HEK293 (cell line): ENCODE results near the gene SKI.
A peak's percentile ranks its signal among the peaks of the same experiment; 100 is the strongest.

Source experiments
- CTCF ChIA-PET: fragments of 350-600 bp; formaldehyde crosslinking; extraction: SDS; loops from one replicate; lab custom pipeline; 2021; ENCODE audit warnings: antibody characterized with exemption; lab: Yijun Ruan, JAX
- POLR2A ChIA-PET: fragments of 300-600 bp; formaldehyde crosslinking; extraction: SDS; loops from one replicate; lab custom pipeline; 2020; ENCODE audit warnings: antibody characterized with exemption, inconsistent platforms; lab: Yijun Ruan, JAX
- H3K27ac ChIP-seq: fragments of 200-500 bp; sonication (Bioruptor generic); 2 replicates; pipeline ENCODE4 v1.5.1; 2014; ENCODE audit warnings: low read depth, low read length, control low read depth, inconsistent platforms; ENCODE audit errors: extremely low read depth
- H3K36me3 ChIP-seq, 2 experiments: fragments of 200-500 bp in 1 of 2; sonication (Bioruptor generic) in 1 of 2; 1 replicate in 1 of 2; 2 replicates in 1 of 2; pipeline ENCODE4 v1.5.1; 2014 to 2017; ENCODE audit warnings: inconsistent platforms in 2 of 2, low read length in 2 of 2; ENCODE audit not compliant: control insufficient read depth in 2 of 2, insufficient read depth in 1 of 2
- H3K4me1 ChIP-seq: fragments of 200-500 bp; sonication (Bioruptor generic); 2 replicates; pipeline ENCODE4 v1.5.1; 2014; ENCODE audit warnings: mild to moderate bottlenecking, low read length, inconsistent platforms; ENCODE audit not compliant: control insufficient read depth, insufficient read depth
- H3K4me3 ChIP-seq: 2 replicates; pipeline ENCODE4 v1.5.1; 2011; ENCODE audit warnings: low read depth, mild to moderate bottlenecking, control low read depth, low read length, moderate library complexity
- H3K9me3 ChIP-seq: fragments of 200-500 bp; sonication (Bioruptor generic); 2 replicates; pipeline ENCODE4 v1.5.1; 2014; ENCODE audit warnings: low read depth, low read length, inconsistent platforms; ENCODE audit not compliant: control insufficient read depth, insufficient read depth
- PRDM6 ChIP-seq: fragments of 450-650 bp; formaldehyde crosslinking; IDR thresholded peaks from 2 replicates; pipeline ENCODE4 v1.5.1; 2017; ENCODE audit warnings: missing biosample characterization, missing genetic modification characterization
- SCRT1 ChIP-seq: fragments of 450-650 bp; formaldehyde crosslinking; IDR thresholded peaks from 2 replicates; pipeline ENCODE4 v1.5.1; 2016; ENCODE audit warnings: missing biosample characterization, missing genetic modification characterization, borderline replicate concordance
- WT1 ChIP-seq: fragments of 450-650 bp; formaldehyde crosslinking; IDR thresholded peaks from 2 replicates; pipeline ENCODE4 v1.5.1; 2016; ENCODE audit warnings: missing biosample characterization, missing genetic modification characterization
- ZBTB7A ChIP-seq: fragments of 450-650 bp; formaldehyde crosslinking; IDR thresholded peaks from 2 replicates; pipeline ENCODE4 v1.5.1; 2016; ENCODE audit warnings: low read depth, missing biosample characterization, missing genetic modification characterization
- ZFP3 ChIP-seq: fragments of 450-650 bp; formaldehyde crosslinking; IDR thresholded peaks from 2 replicates; pipeline ENCODE4 v1.5.1; 2016; ENCODE audit warnings: low read depth, missing biosample characterization, missing genetic modification characterization
- ZNF214 ChIP-seq: fragments of 450-650 bp; formaldehyde crosslinking; IDR thresholded peaks from 2 replicates; pipeline ENCODE4 v1.5.1; 2017; ENCODE audit warnings: missing biosample characterization, mild to moderate bottlenecking, missing genetic modification characterization, borderline replicate concordance
- ZNF23 ChIP-seq: fragments of 450-650 bp; formaldehyde crosslinking; IDR thresholded peaks from 2 replicates; pipeline ENCODE4 v1.5.1; 2016; ENCODE audit warnings: missing biosample characterization, missing genetic modification characterization, borderline replicate concordance
- ZNF311 ChIP-seq: fragments of 450-650 bp; formaldehyde crosslinking; IDR thresholded peaks from 2 replicates; pipeline ENCODE4 v1.5.1; 2017; ENCODE audit warnings: missing biosample characterization, missing genetic modification characterization, borderline replicate concordance
- ZNF423 ChIP-seq: fragments of 450-650 bp; formaldehyde crosslinking; IDR thresholded peaks from 2 replicates; pipeline ENCODE4 v1.5.1; 2016; ENCODE audit warnings: missing biosample characterization, missing genetic modification characterization
- ZNF510 ChIP-seq: fragments of 450-650 bp; formaldehyde crosslinking; IDR thresholded peaks from 2 replicates; pipeline ENCODE4 v1.5.1; 2018; ENCODE audit warnings: mild to moderate bottlenecking, missing genetic modification characterization, missing biosample characterization; ENCODE audit not compliant: insufficient replicate concordance
- ZNF558 ChIP-seq: fragments of 450-650 bp; formaldehyde crosslinking; IDR thresholded peaks from 2 replicates; pipeline ENCODE4 v1.5.1; 2016; ENCODE audit warnings: missing biosample characterization, missing genetic modification characterization
- ZNF585B ChIP-seq: fragments of 450-650 bp; formaldehyde crosslinking; IDR thresholded peaks from 2 replicates; pipeline ENCODE4 v1.5.1; 2016; ENCODE audit warnings: missing biosample characterization, missing genetic modification characterization
- ZNF626 ChIP-seq: fragments of 450-650 bp; sonication (Bioruptor Pico); formaldehyde crosslinking; IDR thresholded peaks from 2 replicates; pipeline ENCODE4 v1.5.1; 2018; ENCODE audit warnings: missing biosample characterization, missing genetic modification characterization, inconsistent platforms
- ZNF768 ChIP-seq: fragments of 450-650 bp; formaldehyde crosslinking; IDR thresholded peaks from 2 replicates; pipeline ENCODE4 v1.5.1; 2018; ENCODE audit warnings: missing biosample characterization, mild to moderate bottlenecking, missing genetic modification characterization
- TF ChIP-seq, protein P1 (sequence below): fragments of 450-650 bp; formaldehyde crosslinking; IDR thresholded peaks from 2 replicates; pipeline ENCODE4 v1.5.1; 2016; ENCODE audit warnings: missing biosample characterization, missing genetic modification characterization
- TF ChIP-seq, protein P2 (sequence below): fragments of 450-650 bp; formaldehyde crosslinking; IDR thresholded peaks from 2 replicates; pipeline ENCODE4 v1.5.1; 2016; ENCODE audit warnings: missing biosample characterization, missing genetic modification characterization, borderline replicate concordance
- TF ChIP-seq, protein P3 (sequence below): fragments of 450-650 bp; formaldehyde crosslinking; IDR thresholded peaks from 2 replicates; pipeline ENCODE4 v1.5.1; 2016; ENCODE audit warnings: missing biosample characterization, missing genetic modification characterization, low read depth
- TF ChIP-seq, protein P4 (sequence below): fragments of 450-650 bp; formaldehyde crosslinking; IDR thresholded peaks from 2 replicates; pipeline ENCODE4 v1.5.1; 2016; ENCODE audit warnings: missing biosample characterization, missing genetic modification characterization

SKI gene

DNA sequence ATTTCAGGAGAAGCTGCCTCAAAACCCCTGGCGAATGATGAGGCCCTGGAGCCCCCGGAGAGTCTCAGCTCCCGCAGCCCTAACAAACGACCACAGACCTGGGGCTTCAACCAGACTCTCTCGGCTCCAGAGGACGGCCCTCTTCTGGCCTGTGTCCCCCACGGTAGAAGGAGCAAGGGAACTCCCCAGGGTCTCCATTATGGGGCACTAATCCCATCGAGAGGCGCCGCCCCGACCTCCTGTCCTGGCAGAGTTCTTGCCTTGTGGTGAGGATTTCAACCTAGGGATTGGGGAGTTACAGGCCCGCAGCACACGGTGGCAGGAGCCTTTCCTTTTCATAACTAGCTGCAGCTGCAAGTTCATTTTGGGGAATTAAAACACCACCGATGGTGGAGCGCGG is 39.8 kb upstream of the SKI start:
- Histone ChIP-seq H3K36me3 (peaks cover 0 to 69% of the 10 kb centered on the region in 2 experiments; a peak in 2 of 3 replicates), H3K4me1 (no peaks in the 10 kb centered on the region), H3K27ac (no peak overlapping the region), H3K4me3 (no peak overlapping the region), H3K9me3 (no peaks in the 10 kb centered on the region)
- TF ChIP-seq ZNF585B (tag by site-specific recombination), result no peak
- CTCF ChIA-PET, result interaction anchor here (0.7 to 2.3 kb wide), 2 partner anchors 14 to 275 kb away, joined by 3 to 14 read pairs; no protein-coding TSS in a partner anchor
- POLR2A ChIA-PET, result interaction anchor here (1.1 kb wide), 1 partner anchor 55 kb away, joined by 3 read pairs; no protein-coding TSS in a partner anchor

DNA sequence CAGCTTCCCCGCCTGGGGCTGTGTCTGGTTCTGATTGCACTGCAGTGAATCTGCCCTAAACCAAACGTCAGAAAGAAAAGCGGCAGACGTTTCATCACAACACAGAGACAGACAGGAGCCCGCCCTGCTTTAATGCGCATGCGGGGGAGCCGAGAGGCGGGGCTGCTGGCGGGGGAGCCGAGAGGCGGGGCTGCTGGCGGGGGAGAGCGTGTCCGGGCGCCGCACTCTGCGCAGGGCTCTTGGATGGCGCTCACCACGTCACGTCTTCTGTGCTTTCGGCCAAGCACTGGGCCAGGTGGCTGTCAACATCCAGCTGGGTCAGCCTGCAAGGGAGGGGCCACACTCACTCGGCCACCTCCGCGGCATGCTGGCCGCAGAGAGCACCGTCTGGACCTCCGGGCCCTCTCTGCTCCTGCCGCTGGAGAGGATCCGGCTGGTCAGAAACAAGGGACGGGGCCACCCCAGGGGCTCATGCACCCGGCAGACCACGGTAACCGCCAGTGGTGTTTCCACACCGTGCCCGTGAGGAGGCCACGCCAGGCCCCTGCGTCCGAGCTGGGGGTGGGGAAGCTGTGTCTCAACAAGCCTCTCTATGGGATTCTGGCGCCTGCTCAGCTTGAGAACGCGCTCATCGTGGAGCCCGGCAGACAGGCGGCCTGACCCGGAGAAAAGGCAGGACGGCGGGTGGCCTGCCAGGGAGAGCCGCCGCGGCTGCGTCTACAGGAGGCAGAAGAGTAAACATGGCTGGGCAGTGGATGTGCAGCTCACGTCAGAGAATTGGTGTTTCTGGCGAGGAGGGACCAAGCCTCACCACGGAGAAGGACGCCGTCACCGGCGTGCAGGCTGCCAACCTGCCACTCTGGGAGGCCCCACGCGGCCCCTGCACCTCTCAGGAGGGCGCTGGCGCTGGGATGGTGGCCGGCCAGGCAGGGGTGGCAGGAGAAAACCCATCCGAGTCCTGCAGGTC is 38.4 kb upstream of the SKI start:
- H3K36me3 ChIP-seq, result peaks cover 0 to 55% of the 10 kb centered on the region in 2 experiments; a peak in 2 of 3 replicates
- no peaks in the 10 kb centered on the region for H3K9me3 ChIP-seq
- peak overlapping the region; percentile 65 for H3K27ac ChIP-seq
- no peak overlapping the region for H3K4me3 ChIP-seq
- POLR2A ChIA-PET, result interaction anchor here (0.7 to 2.0 kb wide), 9 partner anchors 15 to 203 kb away, joined by 3 to 9 read pairs (median 4); partner anchors contain the start of genes MORN1 and RER1
- no peaks in the 10 kb centered on the region for H3K4me1 ChIP-seq
- CTCF ChIA-PET, result interaction anchor here (0.6 to 2.3 kb wide), 5 partner anchors 13 to 249 kb away, joined by 3 to 14 read pairs (median 4); no protein-coding TSS in a partner anchor
- no peak for TF ChIP-seq ZNF23
- TF ChIP-seq ZNF510 (tag by site-specific recombination), result no peak
- TF ChIP-seq, protein P1, sequence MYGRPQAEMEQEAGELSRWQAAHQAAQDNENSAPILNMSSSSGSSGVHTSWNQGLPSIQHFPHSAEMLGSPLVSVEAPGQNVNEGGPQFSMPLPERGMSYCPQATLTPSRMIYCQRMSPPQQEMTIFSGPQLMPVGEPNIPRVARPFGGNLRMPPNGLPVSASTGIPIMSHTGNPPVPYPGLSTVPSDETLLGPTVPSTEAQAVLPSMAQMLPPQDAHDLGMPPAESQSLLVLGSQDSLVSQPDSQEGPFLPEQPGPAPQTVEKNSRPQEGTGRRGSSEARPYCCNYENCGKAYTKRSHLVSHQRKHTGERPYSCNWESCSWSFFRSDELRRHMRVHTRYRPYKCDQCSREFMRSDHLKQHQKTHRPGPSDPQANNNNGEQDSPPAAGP (tag by site-specific recombination), result 0 out of 2 replicates have a peak, but pooled peaks have one; percentile 20
- TF ChIP-seq PRDM6 (tag by site-specific recombination), result no peak
- TF ChIP-seq, protein P2, sequence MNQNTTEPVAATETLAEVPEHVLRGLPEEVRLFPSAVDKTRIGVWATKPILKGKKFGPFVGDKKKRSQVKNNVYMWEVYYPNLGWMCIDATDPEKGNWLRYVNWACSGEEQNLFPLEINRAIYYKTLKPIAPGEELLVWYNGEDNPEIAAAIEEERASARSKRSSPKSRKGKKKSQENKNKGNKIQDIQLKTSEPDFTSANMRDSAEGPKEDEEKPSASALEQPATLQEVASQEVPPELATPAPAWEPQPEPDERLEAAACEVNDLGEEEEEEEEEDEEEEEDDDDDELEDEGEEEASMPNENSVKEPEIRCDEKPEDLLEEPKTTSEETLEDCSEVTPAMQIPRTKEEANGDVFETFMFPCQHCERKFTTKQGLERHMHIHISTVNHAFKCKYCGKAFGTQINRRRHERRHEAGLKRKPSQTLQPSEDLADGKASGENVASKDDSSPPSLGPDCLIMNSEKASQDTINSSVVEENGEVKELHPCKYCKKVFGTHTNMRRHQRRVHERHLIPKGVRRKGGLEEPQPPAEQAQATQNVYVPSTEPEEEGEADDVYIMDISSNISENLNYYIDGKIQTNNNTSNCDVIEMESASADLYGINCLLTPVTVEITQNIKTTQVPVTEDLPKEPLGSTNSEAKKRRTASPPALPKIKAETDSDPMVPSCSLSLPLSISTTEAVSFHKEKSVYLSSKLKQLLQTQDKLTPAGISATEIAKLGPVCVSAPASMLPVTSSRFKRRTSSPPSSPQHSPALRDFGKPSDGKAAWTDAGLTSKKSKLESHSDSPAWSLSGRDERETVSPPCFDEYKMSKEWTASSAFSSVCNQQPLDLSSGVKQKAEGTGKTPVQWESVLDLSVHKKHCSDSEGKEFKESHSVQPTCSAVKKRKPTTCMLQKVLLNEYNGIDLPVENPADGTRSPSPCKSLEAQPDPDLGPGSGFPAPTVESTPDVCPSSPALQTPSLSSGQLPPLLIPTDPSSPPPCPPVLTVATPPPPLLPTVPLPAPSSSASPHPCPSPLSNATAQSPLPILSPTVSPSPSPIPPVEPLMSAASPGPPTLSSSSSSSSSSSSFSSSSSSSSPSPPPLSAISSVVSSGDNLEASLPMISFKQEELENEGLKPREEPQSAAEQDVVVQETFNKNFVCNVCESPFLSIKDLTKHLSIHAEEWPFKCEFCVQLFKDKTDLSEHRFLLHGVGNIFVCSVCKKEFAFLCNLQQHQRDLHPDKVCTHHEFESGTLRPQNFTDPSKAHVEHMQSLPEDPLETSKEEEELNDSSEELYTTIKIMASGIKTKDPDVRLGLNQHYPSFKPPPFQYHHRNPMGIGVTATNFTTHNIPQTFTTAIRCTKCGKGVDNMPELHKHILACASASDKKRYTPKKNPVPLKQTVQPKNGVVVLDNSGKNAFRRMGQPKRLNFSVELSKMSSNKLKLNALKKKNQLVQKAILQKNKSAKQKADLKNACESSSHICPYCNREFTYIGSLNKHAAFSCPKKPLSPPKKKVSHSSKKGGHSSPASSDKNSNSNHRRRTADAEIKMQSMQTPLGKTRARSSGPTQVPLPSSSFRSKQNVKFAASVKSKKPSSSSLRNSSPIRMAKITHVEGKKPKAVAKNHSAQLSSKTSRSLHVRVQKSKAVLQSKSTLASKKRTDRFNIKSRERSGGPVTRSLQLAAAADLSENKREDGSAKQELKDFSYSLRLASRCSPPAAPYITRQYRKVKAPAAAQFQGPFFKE, result no peak
- no peak for TF ChIP-seq ZNF626 (tag by site-specific recombination)
- TF ChIP-seq ZBTB7A (tag by site-specific recombination), result no peak
- TF ChIP-seq, protein P3, sequence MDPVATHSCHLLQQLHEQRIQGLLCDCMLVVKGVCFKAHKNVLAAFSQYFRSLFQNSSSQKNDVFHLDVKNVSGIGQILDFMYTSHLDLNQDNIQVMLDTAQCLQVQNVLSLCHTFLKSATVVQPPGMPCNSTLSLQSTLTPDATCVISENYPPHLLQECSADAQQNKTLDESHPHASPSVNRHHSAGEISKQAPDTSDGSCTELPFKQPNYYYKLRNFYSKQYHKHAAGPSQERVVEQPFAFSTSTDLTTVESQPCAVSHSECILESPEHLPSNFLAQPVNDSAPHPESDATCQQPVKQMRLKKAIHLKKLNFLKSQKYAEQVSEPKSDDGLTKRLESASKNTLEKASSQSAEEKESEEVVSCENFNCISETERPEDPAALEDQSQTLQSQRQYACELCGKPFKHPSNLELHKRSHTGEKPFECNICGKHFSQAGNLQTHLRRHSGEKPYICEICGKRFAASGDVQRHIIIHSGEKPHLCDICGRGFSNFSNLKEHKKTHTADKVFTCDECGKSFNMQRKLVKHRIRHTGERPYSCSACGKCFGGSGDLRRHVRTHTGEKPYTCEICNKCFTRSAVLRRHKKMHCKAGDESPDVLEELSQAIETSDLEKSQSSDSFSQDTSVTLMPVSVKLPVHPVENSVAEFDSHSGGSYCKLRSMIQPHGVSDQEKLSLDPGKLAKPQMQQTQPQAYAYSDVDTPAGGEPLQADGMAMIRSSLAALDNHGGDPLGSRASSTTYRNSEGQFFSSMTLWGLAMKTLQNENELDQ (tag by site-specific recombination), result no peak
- TF ChIP-seq ZNF311, result no peak
- TF ChIP-seq WT1 (tag by site-specific recombination), result no peak
- TF ChIP-seq ZNF214 (tag by site-specific recombination), result no peak
- TF ChIP-seq SCRT1 (tag by site-specific recombination), result no peak
- no peak for TF ChIP-seq ZNF558 (tag by site-specific recombination)
- TF ChIP-seq, protein P4, sequence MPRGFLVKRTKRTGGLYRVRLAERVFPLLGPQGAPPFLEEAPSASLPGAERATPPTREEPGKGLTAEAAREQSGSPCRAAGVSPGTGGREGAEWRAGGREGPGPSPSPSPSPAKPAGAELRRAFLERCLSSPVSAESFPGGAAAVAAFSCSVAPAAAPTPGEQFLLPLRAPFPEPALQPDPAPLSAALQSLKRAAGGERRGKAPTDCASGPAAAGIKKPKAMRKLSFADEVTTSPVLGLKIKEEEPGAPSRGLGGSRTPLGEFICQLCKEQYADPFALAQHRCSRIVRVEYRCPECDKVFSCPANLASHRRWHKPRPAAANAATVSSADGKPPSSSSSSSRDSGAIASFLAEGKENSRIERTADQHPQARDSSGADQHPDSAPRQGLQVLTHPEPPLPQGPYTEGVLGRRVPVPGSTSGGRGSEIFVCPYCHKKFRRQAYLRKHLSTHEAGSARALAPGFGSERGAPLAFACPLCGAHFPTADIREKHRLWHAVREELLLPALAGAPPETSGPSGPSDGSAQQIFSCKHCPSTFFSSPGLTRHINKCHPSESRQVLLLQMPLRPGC (tag by site-specific recombination), result no peak
- TF ChIP-seq ZNF423 (tag by site-specific recombination), result no peak
- no peak for TF ChIP-seq ZNF768 (tag by site-specific recombination)
- TF ChIP-seq ZFP3 (tag by site-specific recombination), result no peak
